Stimulated activated CD8-positive, alpha-beta memory T cell treated with anti-CD3 and anti-CD28 coated beads, Interleukin-15, amount 100 ng/mL, for 4 hours (primary cell): ENCODE data around the gene RPL18.
A peak's percentile ranks its signal among the peaks of the same experiment; 100 is the strongest.
"Not testable (repeated sequence)": the region's sequence is repeated elsewhere in the genome, so short reads cannot be mapped to it uniquely, and the experiment has no call there.

ENCODE experiments used
- DNase-seq, 2 donors: peaks; one replicate each; pipeline ENCODE4 v3.0.0-alpha.2; 2020; ENCODE audit warnings: low read depth in 2 of 2

Gene RPL18

DNA sequence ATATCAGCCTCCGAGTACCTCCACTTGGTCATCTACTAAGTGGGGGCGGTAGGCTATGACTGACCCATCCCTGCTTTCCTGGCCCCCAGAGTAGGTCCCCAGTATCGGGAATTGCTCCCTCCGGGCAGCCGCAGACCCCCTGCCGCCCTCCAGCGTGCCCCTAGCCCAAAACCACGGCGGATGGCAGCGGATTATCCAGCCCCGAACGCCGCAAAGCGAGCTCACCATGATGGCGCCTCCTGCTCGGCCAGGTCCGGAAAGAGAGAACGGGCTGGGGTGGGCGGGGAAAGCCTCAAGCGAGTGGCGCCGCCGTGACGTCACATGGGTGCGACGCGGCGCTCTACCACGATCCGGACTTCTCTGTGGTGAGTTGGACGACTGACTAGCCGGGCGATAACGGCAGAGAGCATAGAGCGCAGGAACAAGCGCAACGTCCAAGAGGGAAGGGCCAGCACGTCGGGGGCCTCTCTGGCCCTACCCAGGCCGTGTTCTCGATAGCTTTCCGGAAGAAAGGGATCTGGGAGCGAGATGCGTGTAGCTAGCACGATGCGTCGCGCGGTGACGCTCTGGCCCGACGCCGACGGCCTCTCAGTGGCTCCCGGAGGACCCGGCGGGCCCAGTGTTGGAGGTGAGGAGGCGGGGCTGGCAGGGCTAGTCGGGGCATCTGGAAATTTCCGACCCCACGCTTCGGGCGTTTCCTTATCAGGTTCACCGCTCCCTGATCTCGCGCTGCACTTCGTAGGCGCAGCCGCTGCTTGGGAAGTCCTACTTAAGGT is at the start of gene RPL18, which contains the start of gene SPHK2:
RPL18 (minus strand) TSS at position 263 of the 776 bp plus-strand sequence; CDS start at position 228, 35 bp downstream.
SPHK2 (plus strand) TSS at position 591 of the 776 bp plus-strand sequence. CDS start 1,009 bp downstream, outside the sequence.
- peak; percentile 90 to 91 for DNase-seq

DNA sequence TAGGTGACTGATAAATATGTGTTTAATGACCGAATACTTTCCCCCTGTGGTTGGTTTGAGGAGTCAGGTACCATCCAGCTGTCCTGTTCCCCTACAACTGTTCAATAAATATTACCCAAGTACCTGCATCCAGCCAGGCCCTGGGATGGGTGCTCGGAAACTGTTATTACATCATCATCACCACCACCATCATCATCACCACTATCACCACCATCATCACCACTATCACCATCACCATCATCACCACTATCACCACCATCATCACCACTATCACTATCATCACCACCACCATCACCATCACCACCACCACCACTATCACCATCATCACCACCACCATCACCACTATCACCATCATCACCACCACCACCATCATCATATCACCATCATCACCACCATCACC is 49.8 kb upstream of the RPL18 start:
- no peak for DNase-seq

DNA sequence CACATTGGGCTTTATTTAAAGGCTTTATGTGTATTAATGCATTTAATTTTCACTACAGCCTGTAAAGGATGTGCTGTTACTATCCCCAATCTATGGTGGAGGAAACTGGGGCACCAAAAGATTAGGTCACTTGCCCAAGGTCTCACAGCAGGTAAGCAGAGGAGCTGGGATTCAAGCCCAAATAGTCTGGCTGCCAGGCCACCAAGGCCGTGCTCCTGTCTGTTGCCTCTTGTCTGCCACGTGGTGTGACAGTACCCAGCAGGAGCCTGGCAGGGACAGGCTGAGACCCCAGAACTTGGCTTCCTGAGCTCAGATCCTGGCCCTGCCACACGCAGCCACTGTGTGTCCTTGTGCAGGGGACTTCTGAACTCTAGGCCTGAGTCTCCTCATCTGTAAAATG is 49.4 kb upstream of the RPL18 start:
- DNase-seq, result no peak

DNA sequence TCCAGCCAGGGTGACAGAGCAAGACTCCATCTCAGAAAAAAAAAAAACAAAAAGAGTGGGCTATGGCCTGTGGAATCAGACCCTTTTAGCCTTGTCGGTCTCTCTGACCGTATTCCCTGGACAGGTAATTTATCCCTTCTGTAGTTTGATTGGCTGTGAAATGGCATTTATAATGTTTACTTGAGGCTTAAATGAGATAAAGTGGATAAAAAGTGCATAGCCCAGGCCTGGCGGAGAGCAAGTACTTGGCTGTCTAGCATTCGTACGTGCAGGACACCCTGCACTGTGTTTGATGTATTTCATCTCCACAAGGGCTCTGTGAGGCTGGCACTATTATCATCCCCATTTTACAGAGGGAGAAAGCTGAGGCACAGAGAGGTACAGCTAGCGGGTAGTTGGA is 46.8 kb upstream of the RPL18 start:
- no peak for DNase-seq

DNA sequence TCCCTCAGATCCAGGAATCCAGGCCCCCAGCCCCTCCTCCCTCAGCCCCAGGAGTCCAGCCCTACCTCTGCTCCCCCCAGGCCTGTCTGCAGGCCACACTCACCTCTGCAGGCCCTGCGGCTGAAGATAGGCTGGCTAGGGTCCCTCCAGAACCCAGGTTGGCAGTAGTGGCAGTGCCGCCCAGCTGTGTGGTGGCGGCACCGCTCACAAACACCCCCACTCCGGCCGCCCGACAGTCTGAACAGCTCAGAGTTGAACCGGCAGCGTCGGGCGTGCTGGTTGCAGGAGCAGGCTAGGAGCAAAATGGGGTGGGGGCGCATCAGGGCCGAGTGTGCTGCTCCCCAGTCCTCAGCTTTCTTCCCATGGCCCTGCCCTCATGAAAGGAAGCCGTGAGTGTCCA is 45.5 kb upstream of the RPL18 start:
- DNase-seq, result no peak

- no peak for DNase-seq
Measured at GRCh38 chr19:48663667-48664066, 44.7 kb upstream of the RPL18 start.

GRCh38 chr19:48661711-48662090 is 42.7 kb upstream of the RPL18 start:
- no peak for DNase-seq

GRCh38 chr19:48660852-48661710 is 42.1 kb upstream of the RPL18 start:
- DNase-seq, result peak; percentile 53 to 63

GRCh38 chr19:48659768-48660167 is 40.8 kb upstream of the RPL18 start:
- no peak for DNase-seq

DNA sequence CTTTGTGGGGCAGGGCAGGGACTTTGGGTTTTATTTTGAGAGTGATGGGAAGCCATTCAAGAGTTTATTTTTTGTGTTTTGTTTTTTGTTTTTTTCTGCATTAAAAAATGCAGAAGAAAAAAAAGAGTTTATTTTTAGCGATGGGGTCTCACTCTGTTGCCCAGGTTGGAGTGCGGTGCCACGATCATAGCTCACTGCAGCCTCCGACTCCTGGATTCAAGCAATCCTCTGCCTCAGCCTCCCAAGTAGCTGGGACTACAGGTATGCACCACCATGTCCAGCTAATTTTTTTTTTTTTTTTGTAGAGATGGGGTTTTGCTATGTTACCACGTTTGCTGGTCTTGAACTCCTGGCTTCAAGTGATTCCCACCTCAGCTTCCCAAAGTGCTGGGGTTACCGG is 39.5 kb upstream of the RPL18 start:
- DNase-seq, result no peak

DNA sequence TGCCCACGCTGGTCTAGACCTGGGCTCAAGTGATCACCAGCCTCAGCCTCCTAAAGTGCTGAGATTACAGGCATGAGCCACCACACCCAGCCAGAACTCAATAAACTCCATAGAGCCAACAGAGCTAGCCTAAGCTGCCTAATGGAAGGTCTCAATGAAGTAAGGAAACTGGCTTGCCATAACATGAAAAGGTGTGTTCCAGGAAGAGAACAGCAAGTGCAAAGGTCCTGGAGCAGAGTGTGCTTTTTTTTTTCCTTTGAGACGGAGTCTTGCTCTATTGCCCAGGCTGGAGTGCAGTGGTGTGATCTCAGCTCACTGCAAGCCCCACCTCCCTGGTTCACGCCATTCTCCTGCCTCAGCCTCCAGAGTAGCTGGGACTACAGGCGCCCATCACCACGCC is 38.9 kb upstream of the RPL18 start:
- DNase-seq, result not testable (repeated sequence)

GRCh38 chr19:48656840-48657474 is 38.0 kb upstream of the RPL18 start:
- no peak for DNase-seq

- DNase-seq, result no peak
Measured at GRCh38 chr19:48654299-48655059, 35.5 kb upstream of the RPL18 start.

- DNase-seq, result no peak
Measured at GRCh38 chr19:48651683-48652048, 32.7 kb upstream of the RPL18 start.

DNA sequence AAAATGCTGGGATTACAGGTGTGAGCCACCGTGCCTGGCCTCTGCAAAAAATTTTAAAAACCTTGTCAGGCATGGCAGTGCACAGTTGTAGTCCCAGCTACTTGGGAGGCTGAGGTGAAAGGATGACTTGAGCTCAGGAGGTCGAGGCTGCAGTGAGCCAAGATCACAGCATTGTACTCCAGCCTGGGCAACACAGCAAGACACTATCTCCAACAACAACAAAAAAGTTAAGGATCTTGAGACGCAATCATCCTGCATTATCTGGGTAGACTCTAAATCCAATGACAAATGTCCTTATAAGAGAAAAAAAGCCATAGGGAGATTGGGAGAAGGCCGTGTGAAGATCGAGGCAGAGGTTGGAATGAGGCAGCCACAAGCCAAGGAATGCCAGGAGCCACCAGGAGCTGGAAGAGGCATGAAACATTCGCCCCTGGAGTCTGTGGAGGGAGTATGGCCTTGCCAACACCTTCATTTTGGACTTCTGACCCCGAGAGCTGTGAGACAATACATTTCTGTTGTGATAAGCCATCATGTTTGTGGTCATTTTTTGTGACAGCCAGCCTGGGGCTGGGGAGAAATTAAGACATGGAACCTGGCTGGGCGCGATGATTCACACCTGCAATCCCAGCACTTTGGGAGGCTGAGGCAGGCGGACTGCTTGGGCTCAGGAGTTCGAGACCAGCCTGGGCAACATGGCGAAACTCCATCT is 32.1 kb upstream of the RPL18 start:
- no peak for DNase-seq

DNA sequence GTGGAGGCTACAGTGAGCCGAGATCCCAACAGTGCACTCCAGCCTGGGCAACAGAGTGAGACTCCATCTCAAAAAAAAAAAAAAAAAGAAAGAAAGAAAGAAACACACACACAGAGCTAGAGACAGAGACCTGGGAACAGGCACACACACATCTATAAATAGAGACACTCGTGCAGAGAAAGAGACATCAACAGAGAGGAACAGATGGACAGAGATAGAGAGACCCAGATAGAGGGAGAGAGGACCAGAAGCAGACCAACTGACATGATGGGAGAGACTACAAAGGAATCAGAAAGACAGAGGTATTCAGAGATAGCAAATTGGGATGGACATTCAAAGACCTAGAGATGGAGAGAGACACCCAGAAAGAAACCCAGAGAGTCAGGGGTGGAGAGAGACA is 29.2 kb upstream of the RPL18 start:
- no peak for DNase-seq

- DNase-seq, result no peak
Measured at GRCh38 chr19:48646722-48647216, 27.8 kb upstream of the RPL18 start.

DNA sequence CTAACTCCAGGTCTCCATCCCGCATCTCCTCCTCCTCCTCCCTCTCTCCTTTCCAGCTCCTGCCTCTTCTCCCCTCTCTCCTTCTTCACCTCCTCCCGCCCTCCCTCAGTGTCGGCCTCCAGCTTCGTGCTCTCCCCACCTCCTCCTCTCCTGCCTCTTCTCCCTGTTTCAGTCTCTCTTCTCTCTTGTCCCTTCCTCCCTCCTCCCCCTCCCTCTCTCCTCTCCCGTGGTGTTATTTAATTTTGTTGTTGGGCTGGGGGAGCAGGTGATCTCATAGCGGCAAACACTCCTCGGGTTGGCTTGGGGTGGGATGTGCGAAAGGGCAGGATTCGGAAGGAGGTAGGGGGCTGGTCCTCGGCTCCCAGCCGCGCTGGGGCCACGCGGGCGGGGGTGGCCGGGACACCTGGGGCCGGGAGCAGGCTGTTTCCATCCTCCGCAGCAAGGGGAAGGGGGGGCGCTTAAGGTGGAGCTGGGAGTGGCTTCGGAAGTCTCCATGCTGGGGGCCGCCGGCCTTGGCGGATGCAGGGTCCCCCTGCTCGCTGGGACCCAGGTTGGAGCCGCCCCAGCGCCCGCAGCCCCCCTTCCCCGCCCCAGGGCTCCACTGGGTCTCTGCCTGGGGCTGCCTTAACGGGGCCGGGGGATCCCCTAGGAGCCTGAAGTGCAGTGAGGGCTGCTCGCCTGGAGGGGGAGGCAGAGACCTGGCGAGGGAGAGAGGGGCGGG is 27.2 kb upstream of the RPL18 start, which contains the start of gene CA11:
CA11 (minus strand) TSS at position 187 of the 721 bp plus-strand sequence. CDS start 555 bp downstream, outside the sequence.
- peak; percentile 83 to 88 for DNase-seq

DNA sequence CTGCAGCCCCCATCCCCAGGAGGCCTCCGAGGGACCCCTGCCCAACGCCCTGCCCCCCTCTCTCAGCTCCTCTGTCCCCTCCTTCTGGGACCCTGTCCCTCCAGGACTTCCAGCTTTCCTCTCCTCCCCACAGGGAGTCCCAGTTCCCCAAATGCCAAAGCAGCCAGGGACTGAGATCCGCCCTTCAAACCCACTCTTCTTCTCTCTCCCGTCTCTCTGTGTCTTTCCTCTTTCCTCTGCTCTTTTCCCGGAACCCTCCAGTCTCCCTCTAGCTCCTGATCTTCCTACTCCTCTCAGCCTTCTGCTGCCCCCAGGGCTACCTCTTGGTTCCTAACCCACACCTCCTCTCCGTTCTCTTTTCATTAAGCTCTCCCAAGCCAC is 26.6 kb upstream of the RPL18 start:
- no peak for DNase-seq
